NCI-H2171 (cell line): ENCODE measurements around the gene PIP5K1C.
"Not testable (repeated sequence)": the region's sequence is repeated elsewhere in the genome, so short reads cannot be mapped to it uniquely, and the experiment has no call there.

Source experiments
- DNase-seq: peaks from one replicate; lab custom pipeline; 2025; lab: John Stamatoyannopoulos, UW

The PIP5K1C gene

DNA sequence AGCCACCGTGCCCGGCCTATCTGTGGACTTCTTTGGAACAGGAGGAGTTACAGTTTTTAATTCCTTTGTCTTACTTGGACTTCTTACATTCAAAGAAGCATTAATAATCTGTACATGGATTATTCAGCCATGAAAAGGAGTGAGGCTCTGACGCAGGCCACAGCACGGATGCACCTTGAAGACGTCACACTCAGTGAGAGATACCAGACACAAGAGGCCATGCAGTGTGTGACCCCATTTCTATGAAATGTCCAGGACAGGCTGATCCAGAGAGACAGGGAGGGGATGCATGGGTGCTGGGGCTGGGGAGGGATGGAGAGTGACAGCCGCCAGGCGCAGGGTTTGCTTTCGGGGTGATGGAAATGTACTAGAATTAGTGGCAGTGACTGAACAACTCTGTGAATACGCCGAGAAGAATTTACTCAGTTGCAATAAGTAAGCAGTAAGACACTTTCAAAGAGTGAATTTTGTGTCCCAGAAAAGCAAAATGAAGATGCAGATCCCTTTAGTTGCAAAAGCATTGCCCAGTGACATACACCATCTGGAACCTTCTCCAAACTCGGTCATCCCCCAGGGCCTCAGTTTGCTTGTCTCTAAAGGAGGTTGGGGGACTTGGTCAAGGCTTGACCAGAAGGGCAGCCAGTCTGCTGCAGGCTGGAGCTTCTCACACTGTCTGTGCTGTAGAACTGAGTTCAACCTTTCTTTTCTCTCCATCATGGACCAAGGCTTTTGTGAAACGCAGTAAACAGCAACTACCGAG, 25.3 kb downstream of the PIP5K1C start:
- no peak for DNase-seq

DNA sequence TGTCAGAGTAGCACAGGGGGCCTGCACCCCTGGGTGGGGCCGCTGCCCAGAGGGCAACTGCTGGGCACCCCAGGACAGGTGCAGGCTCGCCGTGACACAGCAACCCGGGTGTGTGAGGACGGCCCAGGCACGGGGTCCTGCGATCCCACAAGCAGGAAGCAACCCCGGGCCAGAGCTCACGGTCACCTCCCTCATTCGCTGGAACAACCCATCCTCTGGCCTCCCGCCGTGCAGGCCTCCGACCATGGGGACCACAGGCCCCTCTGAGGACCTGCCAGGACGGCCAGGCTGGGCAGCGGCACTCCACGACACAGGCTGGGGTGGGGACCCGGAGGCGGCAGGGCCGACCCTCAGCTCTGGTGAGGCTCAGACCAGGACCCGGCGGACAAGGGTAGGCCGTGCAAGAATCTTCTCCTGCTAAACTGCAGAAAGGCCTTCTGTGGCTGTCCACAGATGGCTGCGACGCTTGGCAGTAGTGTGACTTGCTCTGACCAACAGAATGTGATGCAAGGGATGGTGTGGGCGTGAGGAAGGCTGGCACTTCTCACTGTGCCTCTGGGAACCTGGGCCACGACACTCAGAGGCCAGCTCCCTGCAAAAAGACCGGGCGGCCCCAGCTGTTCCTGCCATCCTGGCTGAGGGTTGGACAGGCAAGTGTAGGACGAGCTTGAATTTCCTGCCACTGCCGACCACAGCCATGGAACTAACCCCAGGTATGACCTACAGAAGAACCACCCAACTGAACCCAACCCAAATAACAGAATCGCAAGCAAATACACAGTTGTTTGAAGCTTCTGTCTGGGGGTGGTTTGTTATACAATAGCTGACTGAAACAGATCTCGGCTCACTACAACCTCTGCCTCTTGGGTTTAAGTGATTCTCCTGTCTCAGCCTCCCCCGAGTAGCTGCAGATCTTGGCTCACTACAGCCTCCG, 26.5 kb downstream of the PIP5K1C start:
- no peak for DNase-seq

DNA sequence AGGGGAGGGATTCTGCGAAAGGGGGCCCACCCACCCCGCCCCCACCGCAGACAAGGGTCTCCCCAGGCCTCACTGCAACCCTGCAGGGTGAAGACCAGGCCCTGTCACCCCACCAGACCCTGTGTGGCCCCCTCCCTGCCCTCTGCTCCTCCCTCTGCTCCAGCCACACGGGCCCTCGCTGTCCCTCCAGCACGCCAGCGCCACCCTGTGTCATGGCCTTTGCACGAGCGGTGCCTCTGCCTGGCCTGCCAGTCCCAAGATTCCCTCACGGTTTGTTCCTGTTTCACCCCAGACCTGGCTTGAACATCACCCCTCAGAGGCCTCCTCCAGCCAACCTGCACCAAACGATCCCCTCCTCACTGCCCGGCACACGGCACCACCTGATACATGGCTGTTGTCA, 27.3 kb downstream of the PIP5K1C start:
- DNase-seq, result no peak

DNA sequence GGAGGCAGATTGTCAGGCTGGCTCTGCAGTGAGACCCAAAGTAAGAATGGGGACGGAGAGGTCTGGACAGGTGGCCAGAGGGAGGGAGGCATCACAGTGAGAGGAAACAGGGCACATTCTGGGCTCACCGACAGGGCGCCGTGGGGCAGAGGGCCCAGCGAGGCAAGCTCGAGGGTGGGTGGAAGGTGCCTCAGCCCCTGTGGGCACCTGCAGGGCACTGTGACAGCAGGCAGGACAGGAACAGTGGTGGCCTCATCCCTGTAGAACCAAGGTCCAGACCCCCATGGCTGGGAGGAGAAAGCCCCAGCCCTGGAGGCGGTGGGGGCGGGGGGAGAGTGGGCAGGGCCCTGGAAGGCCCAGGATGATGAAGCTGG, 27.7 kb downstream of the PIP5K1C start:
- no peak for DNase-seq

DNA sequence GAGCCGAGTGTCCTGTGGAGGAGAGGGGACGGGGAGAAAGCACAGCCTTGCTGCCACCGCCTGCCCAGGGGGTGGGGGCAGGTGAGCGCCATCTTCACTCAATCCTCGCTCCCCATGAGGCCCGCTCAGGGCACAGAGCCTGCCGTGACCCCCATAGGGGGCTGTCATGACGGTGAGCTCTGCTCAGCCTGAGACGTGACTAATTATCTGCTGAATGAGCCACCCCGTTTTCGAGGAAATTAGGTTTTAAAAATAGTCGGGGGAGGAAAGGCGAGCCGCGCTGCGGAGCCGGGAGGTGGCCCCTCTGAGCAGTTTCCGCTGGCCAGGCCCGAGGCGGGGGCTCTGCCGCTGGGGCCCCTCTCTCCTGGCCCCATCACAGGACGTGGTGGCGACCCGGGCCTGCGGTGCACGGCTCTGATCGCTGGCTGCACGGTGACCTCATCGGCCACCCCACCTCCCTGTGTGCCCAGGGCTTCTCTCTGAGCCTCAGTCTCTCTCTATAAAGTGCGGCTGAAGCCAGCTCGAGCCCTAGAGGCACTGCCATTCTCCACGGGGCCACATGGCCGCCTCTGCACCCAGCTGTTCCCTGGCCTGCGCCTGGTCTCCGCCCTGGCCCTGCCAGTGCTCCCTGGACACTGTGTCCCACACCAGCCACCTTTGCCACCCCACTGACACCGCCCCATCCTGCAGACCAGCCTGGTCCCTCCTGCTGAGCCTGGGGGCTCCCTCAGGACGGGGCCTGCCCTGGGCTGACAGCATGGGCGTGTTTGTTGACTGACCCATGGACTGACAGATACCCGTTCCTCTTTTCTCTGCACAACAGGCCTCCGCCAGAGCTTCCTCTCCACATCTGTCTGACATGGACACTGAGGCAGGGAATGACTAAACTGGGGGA, 28.3 kb downstream of the PIP5K1C start:
- no peak for DNase-seq

DNA sequence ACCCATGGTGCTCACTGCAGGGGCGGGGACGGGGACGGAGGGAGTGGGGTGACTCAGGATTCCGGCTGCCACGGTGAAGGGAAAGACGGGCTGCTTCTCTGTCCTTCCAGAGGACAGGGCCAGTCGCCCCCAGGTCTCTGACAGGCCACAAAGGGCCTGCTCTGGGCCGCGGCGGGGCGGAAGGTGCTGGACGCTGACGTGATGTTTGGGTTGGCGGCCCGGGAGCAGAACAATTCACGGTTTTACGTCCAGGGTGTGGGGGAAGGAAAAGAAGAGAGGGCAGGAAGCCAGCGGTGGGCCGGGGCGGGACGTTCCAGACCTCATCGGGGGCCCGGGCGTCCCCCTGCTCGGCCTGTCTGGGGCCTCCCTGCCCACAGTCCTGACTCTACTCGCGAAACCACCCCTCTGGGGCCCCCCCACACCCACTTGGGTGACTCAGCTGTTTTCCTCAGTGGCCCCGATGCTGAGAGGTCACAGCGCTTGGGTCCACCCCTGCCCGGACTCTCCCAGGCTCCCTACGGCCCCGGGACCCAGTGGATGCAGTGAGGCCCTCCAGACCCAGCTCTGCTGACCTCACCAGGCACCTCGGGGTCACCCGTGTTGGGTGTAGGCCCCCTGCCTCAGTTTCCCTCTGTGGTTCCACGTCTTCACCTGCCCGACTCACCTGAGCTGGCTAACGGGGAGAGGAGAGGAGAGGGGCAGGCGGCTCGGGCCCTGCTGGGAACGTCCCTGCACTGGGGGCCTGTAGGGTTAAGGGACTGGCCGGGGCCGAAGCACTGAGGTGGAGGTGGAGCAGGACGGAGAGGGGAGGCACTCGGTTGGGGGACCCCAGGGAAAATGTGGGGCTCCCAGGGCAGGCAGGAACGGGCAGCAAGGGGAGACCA, 29.2 kb downstream of the PIP5K1C start:
- no peak for DNase-seq

DNA sequence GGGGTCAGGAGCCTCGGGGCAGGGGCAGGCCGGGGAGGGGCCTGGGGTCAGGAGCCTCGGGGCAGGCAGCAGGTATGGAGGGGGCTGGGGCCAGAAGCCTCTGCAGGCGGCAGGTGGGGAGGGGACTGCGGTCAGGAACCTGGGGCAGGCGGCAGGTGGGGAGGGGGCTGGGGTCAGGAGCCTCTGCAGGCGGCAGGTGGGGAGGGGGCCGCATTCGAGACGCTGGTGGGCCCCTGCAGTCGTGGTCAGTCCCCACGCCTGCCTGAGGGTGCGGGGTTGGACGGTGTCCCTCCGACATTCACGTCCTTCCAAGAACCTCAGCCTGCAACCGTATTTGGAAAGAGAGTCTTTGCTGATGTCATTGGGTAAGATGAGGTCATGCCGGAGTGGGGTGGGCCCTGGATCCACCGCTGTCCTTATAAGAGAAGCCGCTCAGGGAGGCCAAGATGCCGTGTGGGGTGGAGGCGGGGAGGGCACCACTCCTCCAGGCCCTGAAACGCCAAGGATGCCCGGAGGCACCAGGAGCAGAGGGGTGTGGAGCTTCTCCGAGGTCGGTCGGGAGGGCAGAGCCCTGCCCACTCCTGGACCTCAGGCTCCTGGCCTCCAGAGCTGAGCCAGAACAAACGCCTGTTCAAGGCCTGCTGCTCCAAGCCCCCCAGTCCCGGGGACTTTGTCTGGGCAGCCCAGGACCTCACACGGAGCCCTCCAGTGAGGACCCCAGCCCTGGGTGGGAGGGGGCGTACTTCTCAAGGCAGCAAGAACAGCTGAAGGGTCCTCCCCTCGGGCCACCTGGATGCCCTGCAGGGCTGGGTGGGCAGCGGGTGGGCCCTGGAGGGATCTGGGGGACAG, 30.1 kb downstream of the PIP5K1C start:
- no peak for DNase-seq

DNA sequence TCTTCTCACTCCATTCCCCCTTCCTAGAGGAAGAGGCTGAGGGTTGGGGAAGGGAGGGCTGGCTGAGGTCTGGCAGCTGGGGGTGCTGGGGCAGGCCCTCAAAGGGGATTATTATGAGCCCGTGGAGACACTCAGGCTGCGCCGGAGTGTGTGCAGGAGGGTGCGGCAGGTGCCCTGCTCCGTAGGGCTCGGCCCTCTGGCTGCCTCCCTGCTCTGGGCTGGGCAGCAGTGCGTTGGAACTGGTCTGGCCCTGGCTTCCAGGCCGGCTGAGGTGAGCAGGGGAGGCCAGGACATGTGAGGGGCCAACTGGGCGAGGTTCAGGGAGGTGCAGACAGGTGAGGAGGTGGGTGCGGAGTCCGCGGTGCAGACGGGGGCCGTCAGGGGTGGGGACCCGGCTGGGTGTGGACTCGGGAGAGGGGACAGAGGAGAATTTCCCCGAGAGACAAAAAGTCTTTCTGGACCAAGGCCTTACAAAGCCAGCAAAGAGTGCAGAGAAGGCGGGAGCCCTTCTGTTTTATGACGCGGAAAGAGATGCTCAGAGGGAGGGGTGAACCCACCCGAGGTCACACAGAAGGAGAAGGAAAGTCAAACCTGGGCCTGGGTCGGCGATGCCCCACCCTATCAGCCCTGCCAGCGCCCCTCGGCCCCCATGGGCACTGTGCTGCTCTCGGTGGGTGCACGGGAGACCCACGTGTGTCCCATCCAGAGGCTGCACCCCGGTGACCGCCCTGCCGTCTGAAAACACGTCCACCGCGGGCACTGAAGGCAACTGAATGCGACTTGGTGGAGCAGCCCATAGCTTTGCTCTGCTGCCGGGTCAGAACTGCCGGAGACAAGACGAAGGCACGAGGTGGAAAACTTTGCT, 31.0 kb downstream of the PIP5K1C start:
- no peak for DNase-seq

DNA sequence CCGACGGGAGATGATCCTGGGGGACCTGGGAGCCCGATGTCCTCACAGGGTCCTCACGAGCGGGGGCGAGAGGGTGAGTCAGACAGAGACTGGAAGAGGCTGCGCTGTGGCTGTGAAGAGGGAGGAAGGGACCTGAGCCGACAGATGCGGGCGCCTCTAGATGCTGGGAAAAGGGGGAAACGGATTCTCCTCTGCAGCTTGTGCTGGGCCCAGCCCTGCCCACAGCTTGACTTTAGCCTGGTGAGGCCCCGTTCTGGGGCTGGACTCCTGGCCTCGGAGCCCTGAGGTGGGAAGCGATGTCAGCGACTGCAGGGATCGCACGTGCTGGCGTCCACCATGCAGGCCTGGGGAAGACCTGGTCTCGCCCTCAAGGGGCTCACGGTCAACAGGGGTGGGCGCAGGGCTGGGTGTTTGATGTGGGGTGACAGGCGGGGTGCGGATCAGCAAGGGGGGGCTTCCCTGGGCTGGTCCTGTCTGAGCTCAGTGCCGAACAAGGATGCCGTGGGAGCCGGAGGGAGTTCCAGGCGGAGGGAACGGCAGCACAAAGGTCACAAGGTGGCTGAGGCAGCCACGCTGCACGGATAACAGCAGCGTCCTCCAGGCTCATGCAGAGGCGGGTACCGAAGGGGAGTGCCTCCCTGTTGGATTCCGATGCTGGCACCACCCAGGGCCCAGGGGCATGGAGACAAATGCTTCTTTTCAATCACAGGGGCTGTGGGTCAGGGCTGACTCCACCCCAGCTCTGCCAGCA, 31.8 kb downstream of the PIP5K1C start:
- no peak for DNase-seq

DNA sequence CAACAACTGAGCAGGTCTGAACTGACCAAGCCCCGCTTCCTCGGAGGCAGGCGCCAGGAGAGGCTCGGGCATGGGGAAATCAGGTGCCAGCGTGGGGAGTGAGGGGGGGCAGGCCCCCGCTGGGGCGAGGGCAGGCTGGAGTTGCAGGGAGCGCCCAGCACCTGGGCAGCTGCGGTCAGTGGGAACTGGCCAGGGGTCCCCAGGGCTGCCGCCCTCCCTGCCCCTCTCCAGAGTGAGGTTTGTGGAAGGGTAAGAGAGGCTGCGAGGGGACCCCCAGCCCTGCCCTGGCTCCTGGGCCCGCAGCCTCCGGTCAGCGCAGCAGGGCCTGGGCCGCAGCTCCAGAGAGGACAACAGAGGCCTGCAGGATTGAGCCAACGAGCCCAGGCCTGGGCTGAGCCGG, 32.5 kb downstream of the PIP5K1C start:
- no peak for DNase-seq

DNA sequence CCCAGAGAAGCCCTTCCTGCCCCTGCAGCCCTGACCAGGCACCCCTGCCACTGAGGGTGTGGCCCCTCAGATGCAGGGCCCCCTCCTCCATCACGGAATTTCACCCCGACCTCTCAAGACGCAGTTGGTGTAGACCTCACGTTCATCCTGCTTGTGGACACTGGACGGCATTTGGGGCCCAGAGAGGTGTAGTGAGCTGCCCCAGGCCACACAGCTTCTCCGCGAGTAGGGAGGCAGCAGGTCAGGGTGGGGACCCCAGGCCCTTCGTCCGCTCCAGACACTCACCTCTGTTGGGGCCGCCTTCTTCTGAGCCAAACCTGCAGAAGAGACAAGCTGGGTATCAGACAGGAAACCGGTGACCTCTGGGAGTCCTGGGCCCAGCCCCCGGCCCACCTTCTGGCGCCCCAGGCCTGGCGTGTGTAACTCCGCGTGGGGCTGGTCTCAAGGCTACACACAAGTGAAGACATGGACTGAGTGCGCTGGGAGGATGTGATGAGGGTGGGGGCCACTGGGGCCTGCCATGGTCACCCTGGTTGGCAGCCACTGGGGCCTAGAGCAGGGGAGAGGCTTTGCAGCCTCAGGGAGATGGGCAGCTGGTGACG, 33.1 kb downstream of the PIP5K1C start:
- no peak for DNase-seq

DNA sequence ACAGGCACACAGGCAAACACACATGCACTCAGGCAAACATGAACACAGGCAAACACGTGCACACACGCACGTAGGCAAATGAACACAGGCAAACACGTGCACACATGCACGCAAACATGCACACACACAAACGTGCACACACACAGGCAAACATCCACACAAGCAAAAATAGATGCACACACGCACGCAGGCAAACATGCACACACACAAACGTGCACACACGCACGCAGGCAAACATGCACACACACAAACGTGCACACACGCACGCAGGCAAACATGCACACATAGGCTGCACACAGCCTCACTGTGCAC, 33.8 kb downstream of the PIP5K1C start:
- not testable (repeated sequence) for DNase-seq

DNA sequence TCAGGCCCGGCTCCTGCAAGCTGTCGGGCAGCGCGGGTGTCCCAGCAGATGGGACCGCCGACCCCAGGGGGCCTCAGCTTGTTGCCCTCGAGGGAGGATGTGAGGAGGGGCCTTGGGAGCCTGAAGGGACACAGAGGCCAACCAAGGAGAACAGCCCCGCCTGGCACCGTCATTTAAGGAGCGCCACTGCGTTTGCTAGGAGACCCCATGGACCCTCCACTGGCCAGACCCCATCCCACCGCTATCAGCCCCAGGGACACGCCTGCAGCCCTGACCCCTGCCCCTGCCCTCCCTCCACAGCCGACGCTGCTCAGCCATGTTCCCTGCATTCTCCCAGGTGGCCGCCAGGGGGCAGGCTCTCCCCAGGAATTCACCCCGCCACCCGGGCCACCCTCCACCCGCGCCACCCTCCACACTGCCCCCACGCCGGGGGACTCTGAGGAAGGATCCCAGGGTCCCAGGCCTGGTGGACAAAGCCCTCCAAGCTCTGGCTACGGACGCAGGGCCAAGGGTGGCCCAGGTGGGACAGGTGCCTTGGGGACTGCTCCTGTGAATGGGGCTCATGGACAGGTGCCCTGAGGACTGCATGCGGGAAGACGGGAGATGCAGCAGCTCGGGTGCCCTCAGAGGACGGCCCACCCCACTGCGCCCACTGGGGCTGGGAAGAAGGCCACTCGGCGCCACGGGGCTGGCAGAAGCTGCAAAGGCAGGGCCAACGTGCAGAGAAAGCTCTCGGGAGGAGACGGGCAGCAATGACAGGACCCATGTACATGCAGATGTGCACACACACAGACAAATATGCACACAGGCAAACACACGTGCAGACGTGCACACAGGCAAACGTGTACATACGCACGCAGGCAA, 34.4 kb downstream of the PIP5K1C start:
- no peak for DNase-seq

DNA sequence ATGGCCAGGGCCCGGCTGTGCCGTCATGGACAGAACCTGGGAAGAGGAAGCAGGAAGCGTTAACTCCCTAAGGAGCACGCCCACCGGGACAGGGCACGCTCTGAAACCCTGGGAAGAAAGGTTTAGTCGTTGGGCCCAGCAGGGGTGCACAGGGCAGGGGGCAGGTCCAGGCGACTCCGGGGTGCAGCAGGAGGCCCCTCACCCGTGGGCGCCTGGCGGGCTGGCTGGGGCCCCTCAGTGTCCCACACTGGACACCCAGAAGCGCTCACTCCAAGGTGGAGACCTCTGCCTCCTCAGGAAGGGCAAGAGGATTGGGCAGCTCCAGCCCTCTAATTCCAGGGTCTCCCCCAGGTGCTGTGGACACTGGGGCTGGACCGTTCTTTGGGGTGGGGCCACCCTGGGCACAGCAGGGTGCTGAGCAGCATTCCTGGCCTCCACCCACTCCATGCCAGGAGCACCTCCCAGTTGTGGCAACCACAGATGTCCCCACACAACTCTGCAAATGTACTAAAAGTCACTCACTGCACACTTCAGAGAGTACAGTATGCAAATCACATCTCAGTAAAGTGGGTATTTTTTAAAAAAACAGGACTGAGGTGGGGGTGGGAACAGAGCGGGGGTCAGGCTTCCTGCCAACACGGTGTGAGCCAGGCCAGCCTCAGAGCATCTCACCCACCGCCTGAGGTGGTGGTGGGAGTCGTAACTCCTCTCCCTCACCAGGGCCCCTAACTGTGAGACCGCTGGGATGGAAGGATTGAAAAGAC, 35.2 kb downstream of the PIP5K1C start:
- DNase-seq, result no peak

DNA sequence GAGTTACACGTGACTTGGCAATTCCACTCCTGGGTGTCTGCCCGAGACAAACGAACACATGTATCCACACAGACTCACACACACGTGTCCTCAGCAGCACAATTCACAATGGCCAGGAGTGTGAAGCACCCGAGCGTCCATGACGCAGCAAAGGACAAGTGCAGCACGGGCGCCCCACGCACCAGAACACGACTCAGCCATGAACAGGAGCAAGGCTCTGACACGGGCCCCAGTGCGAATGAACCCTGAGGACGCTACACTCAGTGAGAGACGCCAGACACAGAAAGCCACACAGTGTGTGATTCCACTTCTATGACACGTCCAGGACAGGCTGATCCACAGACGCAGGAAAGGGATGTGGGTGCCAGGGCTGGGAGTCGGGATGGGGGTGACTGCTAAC, 36.4 kb downstream of the PIP5K1C start:
- DNase-seq, result no peak
